AG10803 (cell line): ENCODE results near the gene BCAS3.

Experiments
- DNase-seq: peaks from one replicate; pipeline ENCODE4 v3.0.0; 2010; ENCODE audit warnings: low read depth
- H3K4me3 ChIP-seq: 2 replicates; pipeline ENCODE4 v1.5.1; 2011; ENCODE audit warnings: mild to moderate bottlenecking, low read length, control low read depth
- TF ChIP-seq, protein P1 (sequence below): conservative IDR thresholded peaks from 2 replicates; pipeline ENCODE4 v1.5.1; 2011; ENCODE audit warnings: mild to moderate bottlenecking, low read length, control low read depth, inconsistent platforms

BCAS3 gene

GRCh38 chr17:61420745-61421398 lies 743.2 kb downstream of the BCAS3 start:
- TF ChIP-seq, protein P1, sequence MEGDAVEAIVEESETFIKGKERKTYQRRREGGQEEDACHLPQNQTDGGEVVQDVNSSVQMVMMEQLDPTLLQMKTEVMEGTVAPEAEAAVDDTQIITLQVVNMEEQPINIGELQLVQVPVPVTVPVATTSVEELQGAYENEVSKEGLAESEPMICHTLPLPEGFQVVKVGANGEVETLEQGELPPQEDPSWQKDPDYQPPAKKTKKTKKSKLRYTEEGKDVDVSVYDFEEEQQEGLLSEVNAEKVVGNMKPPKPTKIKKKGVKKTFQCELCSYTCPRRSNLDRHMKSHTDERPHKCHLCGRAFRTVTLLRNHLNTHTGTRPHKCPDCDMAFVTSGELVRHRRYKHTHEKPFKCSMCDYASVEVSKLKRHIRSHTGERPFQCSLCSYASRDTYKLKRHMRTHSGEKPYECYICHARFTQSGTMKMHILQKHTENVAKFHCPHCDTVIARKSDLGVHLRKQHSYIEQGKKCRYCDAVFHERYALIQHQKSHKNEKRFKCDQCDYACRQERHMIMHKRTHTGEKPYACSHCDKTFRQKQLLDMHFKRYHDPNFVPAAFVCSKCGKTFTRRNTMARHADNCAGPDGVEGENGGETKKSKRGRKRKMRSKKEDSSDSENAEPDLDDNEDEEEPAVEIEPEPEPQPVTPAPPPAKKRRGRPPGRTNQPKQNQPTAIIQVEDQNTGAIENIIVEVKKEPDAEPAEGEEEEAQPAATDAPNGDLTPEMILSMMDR = no peak
- H3K4me3 ChIP-seq = no peak overlapping the region
- DNase-seq = no peak

DNA sequence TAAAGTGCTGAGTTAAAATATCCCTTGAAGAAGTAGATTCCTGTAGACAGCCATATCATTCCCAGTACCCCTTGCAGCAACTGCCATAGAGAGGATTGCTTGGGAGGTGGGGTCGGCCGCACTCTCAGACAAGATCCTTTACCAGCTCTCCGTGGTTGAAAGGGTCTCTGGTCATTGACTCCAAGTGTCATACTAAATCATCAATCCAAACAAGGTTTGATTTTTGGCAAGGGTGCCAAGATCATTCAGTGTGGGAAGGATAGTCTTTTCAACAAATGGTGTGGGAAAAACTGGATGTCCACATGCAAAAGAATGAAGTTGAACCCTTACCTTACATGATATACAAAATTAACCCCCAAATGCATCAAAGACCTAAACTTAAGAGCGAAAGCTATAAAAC lies 743.8 kb downstream of the BCAS3 start:
- TF ChIP-seq, protein P1 = no peak
- no peak for DNase-seq
- no peak overlapping the region for H3K4me3 ChIP-seq

- H3K4me3 ChIP-seq = no peak overlapping the region
- TF ChIP-seq, protein P1 = no peak
- DNase-seq = no peak
These were observed 744.6 kb downstream of the BCAS3 start for GRCh38 chr17:61422116-61422799.

DNA sequence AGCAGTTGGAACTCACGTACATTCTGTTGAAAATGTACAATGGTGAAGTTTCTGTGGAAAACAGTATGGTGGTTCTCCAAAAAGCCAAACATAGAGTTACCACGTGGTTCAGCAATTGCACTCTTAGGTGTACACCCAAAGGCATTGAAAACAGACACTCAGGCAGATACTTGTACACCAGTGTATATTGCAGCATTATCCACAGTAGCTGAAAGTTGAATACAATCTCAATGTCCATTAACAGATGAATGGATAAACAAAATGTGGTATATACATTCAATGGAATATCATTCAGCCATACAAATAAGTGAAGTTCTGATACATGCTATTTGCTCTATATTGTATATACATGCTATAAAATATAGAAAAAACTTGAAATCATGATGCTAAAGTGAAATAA lies 745.2 kb downstream of the BCAS3 start:
- TF ChIP-seq, protein P1 = no peak
- no peak overlapping the region for H3K4me3 ChIP-seq
- DNase-seq = no peak

DNA sequence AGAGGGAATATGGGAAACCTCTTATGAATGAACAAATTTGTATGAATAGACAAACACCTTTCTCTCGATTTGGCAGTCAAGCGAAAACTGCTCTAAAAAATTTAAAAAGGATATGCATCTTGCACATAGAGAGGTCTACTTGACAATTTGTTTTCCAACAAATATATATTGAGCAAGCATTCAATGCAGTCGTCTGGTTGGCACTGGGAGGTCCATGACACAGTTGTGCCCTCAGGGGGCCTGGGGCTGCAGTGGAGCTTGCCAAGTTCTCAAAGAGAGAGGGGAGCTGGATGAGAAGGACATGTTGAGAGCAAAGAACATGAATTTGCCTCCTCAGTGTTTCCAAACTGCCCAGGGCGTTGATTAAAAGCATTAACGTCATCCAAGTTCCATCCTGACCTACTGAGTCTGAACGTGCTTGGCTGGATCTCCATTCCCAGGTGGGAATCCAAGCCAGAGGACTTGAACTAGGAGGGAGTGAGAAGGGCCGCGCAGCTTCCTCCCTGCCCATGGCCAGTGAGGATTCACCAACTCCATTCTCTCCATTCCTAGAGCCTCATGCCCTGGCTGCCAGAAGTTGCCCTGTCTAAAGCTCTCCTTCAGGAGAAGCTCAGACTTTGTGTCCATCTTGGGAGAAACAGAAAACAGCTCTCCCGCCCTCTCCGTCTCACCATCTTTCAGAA lies 746.5 kb downstream of the BCAS3 start:
- no peak overlapping the region for H3K4me3 ChIP-seq
- no peak for DNase-seq
- TF ChIP-seq, protein P1 = no peak

DNA sequence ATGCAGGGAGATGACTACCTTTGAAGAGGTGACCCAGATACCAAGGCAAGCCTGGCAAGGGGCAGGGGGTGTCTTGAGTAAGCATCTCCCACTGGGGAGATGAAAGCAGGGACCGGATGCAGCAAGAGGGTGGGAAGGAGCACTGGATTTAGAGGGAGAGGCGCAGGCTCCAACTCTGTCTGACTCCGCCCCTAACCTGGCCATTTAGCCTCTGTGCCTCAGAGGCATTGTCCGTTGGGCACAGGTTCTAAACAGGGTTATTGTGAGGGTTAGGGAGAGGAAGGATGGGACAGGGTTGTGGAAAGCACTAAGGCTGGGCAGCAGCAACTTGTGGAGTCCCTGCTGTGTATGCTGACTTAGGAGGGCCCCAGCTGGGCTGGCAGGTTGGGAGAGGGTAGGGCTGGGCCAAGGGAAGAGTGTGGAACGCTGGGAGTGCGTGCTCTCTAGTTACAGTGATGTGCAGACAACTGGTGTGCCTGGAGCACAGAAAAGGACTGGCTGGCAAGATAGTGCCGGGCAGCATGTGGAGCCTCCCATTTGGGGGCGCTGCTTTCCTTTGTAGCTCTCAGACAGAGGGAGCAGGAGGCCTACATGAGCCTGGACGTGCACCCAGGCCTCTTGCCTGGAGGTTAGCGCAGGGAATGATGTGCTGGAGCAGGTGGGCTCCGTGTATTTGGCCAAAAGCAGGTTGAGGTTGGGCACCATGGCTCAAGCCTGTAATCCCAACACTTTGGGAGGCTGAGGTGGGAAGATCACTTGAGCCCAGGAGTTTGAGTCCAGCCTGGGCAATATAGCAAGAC lies 748.2 kb downstream of the BCAS3 start:
- DNase-seq = no peak

More for the DNA sequence above, 748.2 kb downstream of the BCAS3 start:
- TF ChIP-seq, protein P1 = no peak
- no peak overlapping the region for H3K4me3 ChIP-seq
